Keratinocyte (primary cell): Measurements from ENCODE around the gene KCNIP3.
A peak's percentile ranks its signal among the peaks of the same experiment; 100 is the strongest.

ENCODE experiments used
- EZH2 ChIP-seq: IDR thresholded peaks from one replicate; pipeline ENCODE4 v1.6.1; 2012; ENCODE audit warnings: inconsistent platforms, mild to moderate bottlenecking, low read length, moderate library complexity
- TF ChIP-seq, protein P1 (sequence below), 3 experiments: IDR thresholded peaks in 1 of 3; conservative IDR thresholded peaks in 1 of 3; optimal IDR thresholded peaks in 1 of 3; 2 replicates in 2 of 3; 3 replicates in 1 of 3; pipeline versions ENCODE3 to v1.5.1; 2011; ENCODE audit warnings: low read length in 3 of 3, mild to moderate bottlenecking in 3 of 3, moderate library complexity in 2 of 3, control low read depth in 1 of 3, inconsistent platforms in 1 of 3; ENCODE audit not compliant: insufficient read depth in 2 of 3; ENCODE audit errors: extremely low read depth in 1 of 3

DNA sequence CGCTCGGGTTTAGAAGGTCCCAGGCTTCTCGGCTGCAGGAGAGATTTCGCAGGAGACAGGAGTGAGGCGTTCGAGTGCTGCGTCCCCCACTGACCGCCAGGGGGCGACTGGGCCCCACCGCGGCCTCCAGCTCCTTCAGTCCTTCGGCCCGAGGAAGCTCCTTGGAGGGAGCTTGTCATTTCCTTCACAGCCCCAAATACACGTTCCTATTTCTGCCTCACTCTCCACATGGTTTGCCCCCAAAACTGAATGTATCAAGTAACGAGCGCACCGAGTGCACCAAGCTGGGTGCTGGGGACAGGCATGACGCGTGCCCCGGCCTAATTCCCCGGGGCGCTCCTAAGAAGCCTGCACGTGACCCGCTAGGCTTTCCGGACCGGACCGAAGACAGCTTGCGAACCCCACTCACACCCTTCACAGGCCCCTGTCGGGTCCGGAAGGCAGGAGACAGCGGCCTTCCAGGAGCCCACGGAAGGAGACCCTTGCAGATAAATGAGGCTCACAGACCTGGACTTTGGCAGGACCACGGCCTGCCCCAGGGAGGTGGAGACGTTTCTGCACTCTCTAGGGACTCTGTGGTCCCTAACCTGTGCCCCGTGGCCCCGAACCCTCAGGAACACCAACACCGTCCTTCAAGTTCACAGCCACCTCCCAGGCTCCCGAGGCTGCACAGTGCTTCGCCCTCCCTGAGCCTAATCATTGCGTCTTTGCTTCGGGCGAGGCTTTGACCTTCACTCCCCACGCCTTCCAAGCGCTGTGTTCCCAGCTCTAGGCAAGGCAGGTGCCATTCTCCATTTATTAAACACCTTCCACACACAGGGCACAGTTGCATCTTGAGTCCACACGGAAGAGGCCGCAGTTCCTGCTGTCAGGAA lies 92.3 kb downstream of the KCNIP3 start:
- TF ChIP-seq, protein P1, sequence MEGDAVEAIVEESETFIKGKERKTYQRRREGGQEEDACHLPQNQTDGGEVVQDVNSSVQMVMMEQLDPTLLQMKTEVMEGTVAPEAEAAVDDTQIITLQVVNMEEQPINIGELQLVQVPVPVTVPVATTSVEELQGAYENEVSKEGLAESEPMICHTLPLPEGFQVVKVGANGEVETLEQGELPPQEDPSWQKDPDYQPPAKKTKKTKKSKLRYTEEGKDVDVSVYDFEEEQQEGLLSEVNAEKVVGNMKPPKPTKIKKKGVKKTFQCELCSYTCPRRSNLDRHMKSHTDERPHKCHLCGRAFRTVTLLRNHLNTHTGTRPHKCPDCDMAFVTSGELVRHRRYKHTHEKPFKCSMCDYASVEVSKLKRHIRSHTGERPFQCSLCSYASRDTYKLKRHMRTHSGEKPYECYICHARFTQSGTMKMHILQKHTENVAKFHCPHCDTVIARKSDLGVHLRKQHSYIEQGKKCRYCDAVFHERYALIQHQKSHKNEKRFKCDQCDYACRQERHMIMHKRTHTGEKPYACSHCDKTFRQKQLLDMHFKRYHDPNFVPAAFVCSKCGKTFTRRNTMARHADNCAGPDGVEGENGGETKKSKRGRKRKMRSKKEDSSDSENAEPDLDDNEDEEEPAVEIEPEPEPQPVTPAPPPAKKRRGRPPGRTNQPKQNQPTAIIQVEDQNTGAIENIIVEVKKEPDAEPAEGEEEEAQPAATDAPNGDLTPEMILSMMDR (optimal IDR thresholded peaks at IDR 0.05 in 1 of 3, IDR thresholded peaks at IDR 0.05 in 1 of 3, conservative IDR thresholded peaks at IDR 0.05 in 1 of 3; ENCODE audit: extremely low read depth in 1 of 3, insufficient read depth in 2 of 3, low read length in 3 of 3) = peak; percentile 84 to 100 (median 87)
- TF ChIP-seq EZH2 = no peak
